Ascending aorta (tissue), 2 donors: Measurements from ENCODE around the gene TSPAN5. TPM values are rescaled to one million over a fixed set of nuclear protein-coding genes. Genes with fewer than 3 reads are reported as not detected.

Source experiments
- DNase-seq, 2 donors: peaks; one replicate each; pipeline ENCODE4 v3.0.0-alpha.2; 2019; ENCODE audit warnings: low spot score in 2 of 2
- H3K27ac ChIP-seq, 2 donors: fragments of 200-600 bp; sonication (generic); one replicate each; pipeline ENCODE4 v1.5.1; 2016 to 2017; ENCODE audit warnings: mild to moderate bottlenecking in 1 of 2
- H3K27me3 ChIP-seq: fragments of 200-600 bp; sonication (generic); one replicate; pipeline ENCODE4 v1.5.1; 2017
- H3K36me3 ChIP-seq, 2 donors: fragments of 200-600 bp; sonication (generic); one replicate each; pipeline ENCODE4 v1.5.1; 2016
- H3K4me1 ChIP-seq, 2 donors: fragments of 200-600 bp; sonication (generic); one replicate each; pipeline ENCODE4 v1.5.1; 2016 to 2017; ENCODE audit warnings: mild to moderate bottlenecking in 1 of 2
- H3K4me3 ChIP-seq, 2 donors: fragments of 200-600 bp; sonication (generic); one replicate each; pipeline ENCODE4 v1.5.1; 2016 to 2017; ENCODE audit warnings: mild to moderate bottlenecking in 1 of 2
- H3K9me3 ChIP-seq, 2 donors: fragments of 200-600 bp; sonication (generic); one replicate each; pipeline ENCODE4 v1.5.1; 2016
- intact Hi-C: fragments of 100-400 bp; cut with DNase I; formaldehyde crosslinking; loops from one replicate; pipeline ENCODE4 v1.15.1; 2023
- total RNA-seq: library from RNA; depleted of rRNA; stranded (reverse); fragments of >200 nt; gene quantifications from one replicate; pipeline ENCODE4 v1.1.0, GENCODE V29; 2016
- TF ChIP-seq, protein P1 (sequence below), 3 experiments: fragments of 200-600 bp in 2 of 3; fragments of 450-650 bp in 1 of 3; sonication (generic) in 2 of 3; IDR thresholded peaks; one replicate each; pipeline ENCODE4 v1.5.1; 2016 to 2019; ENCODE audit warnings: antibody characterized with exemption in 3 of 3, mild to moderate bottlenecking in 1 of 3, moderate library complexity in 1 of 3

TSPAN5 gene
- total RNA-seq, 1 donor from 2014 or later, result 5.2 TPM

DNA sequence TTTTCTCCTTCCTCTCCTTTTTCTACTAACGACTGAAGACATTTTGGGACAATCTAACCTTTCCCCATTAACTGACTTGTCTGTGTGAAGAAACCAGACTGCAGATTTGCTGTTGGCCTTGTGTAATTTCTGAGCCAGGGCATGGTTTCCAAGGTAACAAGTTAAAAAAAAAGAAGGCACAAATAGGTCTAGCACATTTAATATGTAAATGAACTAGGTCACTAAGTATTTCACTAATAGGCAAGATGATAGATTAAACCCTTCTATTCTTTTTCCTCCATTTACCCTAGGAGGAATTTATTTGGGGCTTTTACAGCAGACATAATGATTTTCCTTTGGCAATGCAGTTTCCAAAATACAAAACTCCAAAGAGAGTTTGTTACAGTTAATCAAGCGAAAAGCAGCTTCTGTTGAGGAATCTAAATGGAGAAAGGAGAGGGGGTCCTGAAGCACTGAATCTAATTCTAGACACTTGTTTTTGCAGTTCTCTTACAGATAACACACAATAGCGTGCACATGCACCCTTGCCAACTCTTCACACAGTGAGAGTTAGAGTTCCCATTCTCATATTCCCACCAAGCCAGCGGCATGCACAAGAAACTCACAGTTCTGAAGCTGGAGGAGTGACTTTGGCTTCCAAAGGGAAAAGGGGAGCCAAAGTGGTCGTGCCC is 72.0 kb downstream of the TSPAN5 start:
- Histone ChIP-seq H3K4me1 (no peaks in the 10 kb centered on the region), H3K36me3 (no peaks in the 10 kb centered on the region), H3K27me3 (no peaks in the 10 kb centered on the region), H3K9me3 (no peaks in the 10 kb centered on the region), H3K27ac (no peak overlapping the region), H3K4me3 (no peak overlapping the region)
- TF ChIP-seq, protein P1, sequence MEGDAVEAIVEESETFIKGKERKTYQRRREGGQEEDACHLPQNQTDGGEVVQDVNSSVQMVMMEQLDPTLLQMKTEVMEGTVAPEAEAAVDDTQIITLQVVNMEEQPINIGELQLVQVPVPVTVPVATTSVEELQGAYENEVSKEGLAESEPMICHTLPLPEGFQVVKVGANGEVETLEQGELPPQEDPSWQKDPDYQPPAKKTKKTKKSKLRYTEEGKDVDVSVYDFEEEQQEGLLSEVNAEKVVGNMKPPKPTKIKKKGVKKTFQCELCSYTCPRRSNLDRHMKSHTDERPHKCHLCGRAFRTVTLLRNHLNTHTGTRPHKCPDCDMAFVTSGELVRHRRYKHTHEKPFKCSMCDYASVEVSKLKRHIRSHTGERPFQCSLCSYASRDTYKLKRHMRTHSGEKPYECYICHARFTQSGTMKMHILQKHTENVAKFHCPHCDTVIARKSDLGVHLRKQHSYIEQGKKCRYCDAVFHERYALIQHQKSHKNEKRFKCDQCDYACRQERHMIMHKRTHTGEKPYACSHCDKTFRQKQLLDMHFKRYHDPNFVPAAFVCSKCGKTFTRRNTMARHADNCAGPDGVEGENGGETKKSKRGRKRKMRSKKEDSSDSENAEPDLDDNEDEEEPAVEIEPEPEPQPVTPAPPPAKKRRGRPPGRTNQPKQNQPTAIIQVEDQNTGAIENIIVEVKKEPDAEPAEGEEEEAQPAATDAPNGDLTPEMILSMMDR (IDR thresholded peaks at IDR 0.05), result no peak
- intact Hi-C loops, result no loop called here
- DNase-seq, result no peak

DNA sequence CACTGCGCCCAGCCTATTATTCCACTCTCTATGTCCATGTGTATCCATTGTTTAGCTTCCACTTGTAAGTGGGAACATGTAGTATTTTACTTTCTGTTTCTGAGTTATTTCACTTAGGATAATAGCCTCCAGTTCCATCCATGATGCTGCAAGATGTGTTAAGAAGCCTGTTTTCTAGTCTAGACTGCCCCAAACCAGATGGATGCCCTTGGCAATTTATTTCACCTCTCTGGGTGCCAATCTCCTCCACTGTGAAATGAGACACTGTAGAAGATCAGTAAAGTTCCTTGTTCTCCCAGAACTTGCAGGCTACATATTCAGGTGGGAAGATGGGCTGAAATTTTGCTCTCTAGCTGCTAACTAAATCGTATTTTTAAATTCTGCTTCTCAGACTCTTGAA is 72.8 kb downstream of the TSPAN5 start:
- H3K27ac ChIP-seq, result no peak overlapping the region
- intact Hi-C loops, result no loop called here
- no peak overlapping the region for H3K4me3 ChIP-seq
- DNase-seq, result no peak
- no peaks in the 10 kb centered on the region for H3K9me3 ChIP-seq
- no peaks in the 10 kb centered on the region for H3K4me1 ChIP-seq
- H3K36me3 ChIP-seq, result no peaks in the 10 kb centered on the region
- H3K27me3 ChIP-seq, result no peaks in the 10 kb centered on the region
- TF ChIP-seq, protein P1 (IDR thresholded peaks at IDR 0.05), result no peak

DNA sequence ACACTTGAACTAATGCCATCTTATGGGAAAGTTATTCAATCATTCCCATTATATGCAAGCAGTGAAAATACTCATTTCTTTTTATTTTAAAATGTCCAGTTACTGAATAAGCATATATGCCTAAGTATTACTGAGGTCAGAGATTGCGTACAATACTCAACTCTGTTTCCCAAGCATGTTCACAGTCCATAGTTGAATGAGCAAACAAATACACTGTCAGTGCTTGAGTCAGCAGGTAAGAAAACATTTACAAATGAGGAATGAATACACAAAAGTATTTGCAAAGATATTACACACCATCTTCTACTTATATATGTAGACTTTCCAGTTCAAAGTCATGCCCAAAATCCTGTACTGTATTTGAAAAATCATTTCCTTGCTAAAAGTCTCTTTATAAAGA is 74.1 kb downstream of the TSPAN5 start:
- DNase-seq, result no peak
- no peaks in the 10 kb centered on the region for H3K27me3 ChIP-seq
- H3K27ac ChIP-seq, result no peak overlapping the region
- H3K4me1 ChIP-seq, result no peaks in the 10 kb centered on the region
- intact Hi-C loops, result no loop called here
- no peaks in the 10 kb centered on the region for H3K9me3 ChIP-seq
- TF ChIP-seq, protein P1 (IDR thresholded peaks at IDR 0.05), result no peak
- H3K4me3 ChIP-seq, result no peak overlapping the region
- no peaks in the 10 kb centered on the region for H3K36me3 ChIP-seq

DNA sequence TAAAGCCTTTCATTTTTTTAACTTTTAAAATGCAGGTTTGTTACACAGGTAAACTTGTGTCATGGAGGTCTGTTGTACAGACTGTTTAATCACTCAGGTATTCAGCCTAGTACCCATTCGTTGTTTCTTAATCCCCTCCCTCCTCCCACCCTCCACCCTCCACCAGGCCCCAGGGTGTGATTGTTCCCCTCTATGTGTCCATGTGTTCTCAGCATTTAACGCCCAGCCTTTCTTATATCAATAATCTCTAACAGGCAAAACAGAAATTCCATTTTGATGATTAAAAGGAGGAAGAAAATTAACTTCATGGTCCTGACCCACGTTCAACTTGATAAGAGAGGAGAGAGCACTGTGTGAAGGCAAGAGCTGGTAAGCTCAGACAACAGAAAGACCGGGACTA is 75.1 kb downstream of the TSPAN5 start:
- Histone ChIP-seq H3K27ac (no peak overlapping the region), H3K4me3 (no peak overlapping the region), H3K4me1 (no peaks in the 10 kb centered on the region), H3K9me3 (no peaks in the 10 kb centered on the region), H3K27me3 (no peaks in the 10 kb centered on the region), H3K36me3 (no peaks in the 10 kb centered on the region)
- TF ChIP-seq, protein P1 (IDR thresholded peaks at IDR 0.05), result no peak
- DNase-seq, result no peak
- intact Hi-C loops, result no loop called here

DNA sequence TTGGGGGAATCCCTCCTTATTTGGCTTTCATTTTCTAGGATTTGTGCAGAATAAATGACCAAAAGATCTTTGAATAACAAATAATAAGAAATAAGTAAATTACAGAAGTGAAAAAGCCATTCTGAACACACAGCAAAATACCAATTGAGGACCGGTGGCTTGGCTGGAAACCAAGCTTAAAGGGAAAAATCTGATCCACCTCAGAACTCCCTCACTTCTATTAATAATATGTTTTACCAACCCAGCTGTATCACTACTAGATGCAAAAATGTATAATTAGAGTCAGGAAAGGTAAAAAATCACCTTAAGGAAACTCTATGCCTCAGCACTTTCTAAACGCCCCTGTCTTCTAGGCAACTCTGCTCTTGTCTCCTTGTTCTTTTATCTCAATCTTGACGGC is 77.3 kb downstream of the TSPAN5 start:
- TF ChIP-seq, protein P1 (IDR thresholded peaks at IDR 0.05), result no peak
- intact Hi-C loops, result no loop called here
- DNase-seq, result no peak
- no peaks in the 10 kb centered on the region for H3K36me3 ChIP-seq
- H3K9me3 ChIP-seq, result no peaks in the 10 kb centered on the region
- H3K4me3 ChIP-seq, result no peak overlapping the region
- no peaks in the 10 kb centered on the region for H3K27me3 ChIP-seq
- H3K4me1 ChIP-seq, result no peaks in the 10 kb centered on the region
- H3K27ac ChIP-seq, result no peak overlapping the region

DNA sequence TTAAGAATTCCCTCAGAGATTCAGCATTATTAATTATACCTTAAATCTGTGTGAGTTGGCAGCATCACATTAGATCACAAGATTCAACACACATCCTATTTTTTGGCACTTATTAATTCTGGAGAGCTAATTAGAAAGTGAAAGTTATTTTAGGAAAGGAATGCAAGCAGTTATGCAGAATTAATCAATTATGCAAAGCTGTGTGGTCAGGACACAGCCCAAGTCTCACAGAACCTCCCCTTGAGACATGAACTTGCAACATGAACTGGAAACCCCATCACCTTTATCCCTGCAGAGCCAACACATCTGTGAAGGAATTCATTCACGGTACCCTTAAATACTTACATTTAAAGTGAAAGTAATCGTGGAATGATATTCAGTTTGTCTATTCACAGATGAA is 80.5 kb downstream of the TSPAN5 start:
- H3K4me3 ChIP-seq, result no peak overlapping the region
- no peaks in the 10 kb centered on the region for H3K9me3 ChIP-seq
- no peak for DNase-seq
- no peak overlapping the region for H3K27ac ChIP-seq
- TF ChIP-seq, protein P1 (IDR thresholded peaks at IDR 0.05), result no peak
- no peaks in the 10 kb centered on the region for H3K36me3 ChIP-seq
- H3K4me1 ChIP-seq, result no peaks in the 10 kb centered on the region
- H3K27me3 ChIP-seq, result no peaks in the 10 kb centered on the region
- intact Hi-C loops, result no loop called here
